ENCODE data around the gene ABCG1.
A peak's percentile ranks its signal among the peaks of the same experiment; 100 is the strongest.
"Not testable (repeated sequence)": the region's sequence is repeated elsewhere in the genome, so short reads cannot be mapped to it uniquely, and the experiment has no call there.

The ABCG1 gene

DNA sequence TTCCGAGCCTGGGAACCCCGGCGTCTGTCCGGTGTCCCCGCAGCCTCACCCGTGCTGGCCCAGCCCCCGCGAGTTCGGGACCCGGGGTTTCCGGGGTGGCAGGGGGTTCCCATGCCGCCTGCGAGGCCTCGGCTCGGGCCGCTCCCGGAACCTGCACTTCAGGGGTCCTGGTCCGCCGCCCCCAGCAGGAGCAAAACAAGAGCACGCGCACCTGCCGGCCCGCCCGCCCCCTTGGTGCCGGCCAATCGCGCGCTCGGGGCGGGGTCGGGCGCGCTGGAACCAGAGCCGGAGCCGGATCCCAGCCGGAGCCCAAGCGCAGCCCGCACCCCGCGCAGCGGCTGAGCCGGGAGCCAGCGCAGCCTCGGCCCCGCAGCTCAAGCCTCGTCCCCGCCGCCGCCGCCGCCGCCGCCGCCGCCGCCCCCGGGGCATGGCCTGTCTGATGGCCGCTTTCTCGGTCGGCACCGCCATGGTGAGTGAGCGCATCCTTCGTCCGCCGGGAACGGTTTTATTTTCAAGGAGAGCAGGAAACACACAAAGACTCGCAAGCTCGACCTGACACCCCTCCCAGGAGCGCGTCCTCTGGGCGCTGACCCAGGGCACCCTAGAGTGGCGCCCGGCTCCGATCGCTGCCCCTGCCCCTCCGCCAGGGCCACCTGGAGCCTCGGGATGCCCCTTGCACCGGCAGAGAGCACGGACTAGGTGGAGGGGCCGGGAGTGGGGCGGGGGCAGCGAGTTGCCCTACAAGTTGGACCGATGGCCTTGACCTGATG lies at the start of gene ABCG1:
Gene ABCG1, plus strand, starts transcription at position 305 of the 770 bp plus-strand sequence. Its CDS starts 123 bp downstream, at position 428.
- no peak for DNase-seq (ENCODE audit: low read depth)

GRCh38 chr21:42169758-42170157 lies 49.2 kb upstream of the ABCG1 start:
- no peak for DNase-seq (ENCODE audit: low read depth)

DNA sequence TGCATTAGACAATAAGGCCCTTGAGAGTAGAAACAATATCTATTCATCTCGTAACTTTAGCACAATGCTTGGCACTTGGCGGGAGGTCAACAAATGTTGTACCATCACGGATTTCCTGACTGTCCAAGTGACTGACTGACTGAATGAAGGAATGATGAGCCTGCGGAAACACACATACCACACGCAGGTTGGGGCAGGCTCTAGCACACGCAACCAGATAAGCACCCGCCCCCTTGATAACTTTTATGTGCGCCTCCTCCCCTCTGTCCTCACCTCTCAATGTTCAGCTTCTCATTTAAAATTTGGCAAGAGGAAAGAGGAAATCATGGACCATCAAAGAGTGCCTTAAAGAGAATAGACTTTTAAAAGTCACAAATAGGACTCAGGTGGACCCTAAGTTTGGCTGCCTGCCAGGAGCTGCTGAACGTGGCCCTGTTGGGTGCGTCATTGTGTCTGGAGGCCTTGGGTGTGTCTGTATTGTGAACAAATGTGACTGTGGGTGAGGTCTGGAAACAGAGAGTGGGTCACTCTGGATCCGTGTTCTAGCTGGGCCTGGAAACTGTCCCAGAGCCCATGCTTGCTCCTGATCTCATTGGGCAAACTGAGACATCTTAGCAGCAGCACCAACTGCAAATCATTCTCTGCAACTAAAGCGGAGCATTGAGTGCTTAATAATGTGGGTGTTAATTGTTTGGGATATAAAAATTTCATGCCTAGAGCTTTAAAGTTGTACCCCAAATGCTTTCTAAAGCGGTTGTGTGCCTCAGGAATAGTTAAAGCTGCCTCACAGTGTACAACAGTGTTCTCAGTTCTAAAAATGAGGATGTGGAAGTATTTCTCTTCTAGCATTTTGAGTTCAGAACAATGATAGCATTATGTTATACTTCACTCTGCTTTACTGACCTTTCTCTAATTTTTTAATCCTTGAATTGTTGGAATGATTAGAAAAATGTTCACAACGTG lies 47.6 kb upstream of the ABCG1 start:
- no peak for DNase-seq (ENCODE audit: low read depth)

DNA sequence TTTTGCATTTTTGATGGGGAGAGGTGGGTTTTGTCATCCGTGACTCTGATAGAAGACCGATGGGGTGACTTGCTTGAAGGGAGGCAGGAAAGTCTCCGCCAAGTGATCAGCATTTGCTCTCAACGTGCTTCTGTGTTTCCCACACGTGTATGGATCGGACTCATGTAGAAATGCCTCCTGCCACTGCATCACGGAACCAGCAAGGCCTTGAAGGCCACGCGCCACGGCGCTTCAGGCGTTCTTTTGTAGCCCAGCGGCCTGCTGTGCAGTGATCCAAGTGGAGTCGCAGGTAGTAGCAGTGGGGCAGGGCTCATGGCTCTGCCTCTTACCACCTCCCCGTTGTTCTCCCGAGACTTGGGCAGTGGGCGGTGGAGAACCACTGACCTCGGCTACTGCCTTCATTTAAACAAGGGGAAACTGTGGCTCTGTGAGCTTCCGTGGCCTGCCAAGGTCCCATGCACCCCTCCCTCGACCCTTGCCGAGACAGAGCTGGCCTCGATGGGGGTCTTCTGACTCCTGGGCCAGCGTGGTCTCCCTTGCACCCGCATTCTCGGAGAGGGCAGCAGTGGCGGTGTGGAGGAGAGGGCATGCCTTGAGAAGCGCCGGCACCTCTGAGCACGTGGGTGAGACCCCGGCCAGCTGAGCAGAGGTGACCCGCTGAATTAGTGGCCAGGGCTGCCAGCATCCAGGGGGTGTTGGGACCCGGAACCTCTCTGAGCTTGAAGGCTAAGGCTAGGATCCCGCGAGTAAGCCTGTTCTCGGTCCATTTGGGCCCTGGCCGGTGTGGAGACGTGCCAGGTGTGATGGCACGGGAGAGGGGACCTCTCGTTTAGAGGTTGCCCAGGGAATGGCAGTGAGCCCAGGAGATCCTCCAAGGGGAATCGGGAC lies 46.1 kb upstream of the ABCG1 start:
- no peak for DNase-seq (ENCODE audit: low read depth)

- no peak for DNase-seq (ENCODE audit: low read depth)
Observed at GRCh38 chr21:42174173-42174572, 44.8 kb upstream of the ABCG1 start.

GRCh38 chr21:42175110-42175710 lies 43.7 kb upstream of the ABCG1 start:
- DNase-seq (ENCODE audit: low read depth) = no peak

DNA sequence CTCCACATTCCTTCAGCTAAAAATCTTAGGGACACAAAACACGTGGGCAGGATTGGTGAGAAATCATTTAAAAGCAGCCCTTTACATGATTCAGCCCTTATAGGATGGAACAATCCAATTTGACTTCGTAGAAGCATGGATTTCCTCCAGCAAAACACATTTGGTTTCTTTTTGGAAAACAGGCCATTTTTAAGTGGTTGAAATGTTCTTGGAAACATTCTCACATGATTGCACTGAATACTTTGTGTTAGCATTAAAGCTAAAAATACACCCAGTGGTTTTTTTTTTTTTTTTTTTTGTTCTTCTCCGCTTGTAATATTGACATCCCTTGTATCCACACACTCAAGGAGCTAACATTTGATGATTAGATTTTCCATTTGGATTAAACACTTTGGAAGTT lies 42.1 kb upstream of the ABCG1 start:
- DNase-seq (ENCODE audit: low read depth) = peak; percentile 31

DNA sequence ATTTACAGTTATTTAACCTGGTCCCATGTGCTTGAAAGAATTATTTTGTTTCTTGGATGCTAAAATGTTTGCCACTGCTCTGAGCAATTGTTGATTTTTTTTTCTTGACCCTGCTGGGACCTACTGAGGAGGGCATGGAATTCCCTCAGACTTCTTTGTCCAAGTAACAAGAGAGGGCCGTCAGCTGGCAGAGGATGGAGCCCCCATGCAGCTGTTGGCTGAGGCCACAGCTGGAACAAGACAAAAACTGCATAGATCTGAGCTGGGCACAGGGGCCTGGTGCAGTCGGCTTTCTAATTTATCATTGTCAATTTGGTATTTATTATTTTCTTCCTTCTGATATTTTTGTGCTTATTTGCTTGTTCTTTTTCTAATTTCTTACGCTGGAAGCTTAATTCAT lies 39.6 kb upstream of the ABCG1 start:
- DNase-seq (ENCODE audit: low read depth) = no peak

GRCh38 chr21:42180001-42180400 lies 38.9 kb upstream of the ABCG1 start:
- not testable (repeated sequence) for DNase-seq (ENCODE audit: low read depth)

- DNase-seq (ENCODE audit: low read depth) = no peak
Observed at GRCh38 chr21:42182713-42183371, 36.1 kb upstream of the ABCG1 start.

GRCh38 chr21:42183374-42184266 lies 35.3 kb upstream of the ABCG1 start:
- no peak for DNase-seq (ENCODE audit: low read depth)

- no peak for DNase-seq (ENCODE audit: low read depth)
Observed at GRCh38 chr21:42186591-42186990, 32.3 kb upstream of the ABCG1 start.

- DNase-seq (ENCODE audit: low read depth) = peak; percentile 18
Observed at GRCh38 chr21:42187976-42188653, 30.8 kb upstream of the ABCG1 start.

- DNase-seq (ENCODE audit: low read depth) = no peak
Observed at GRCh38 chr21:42188663-42189062, 30.3 kb upstream of the ABCG1 start.

DNA sequence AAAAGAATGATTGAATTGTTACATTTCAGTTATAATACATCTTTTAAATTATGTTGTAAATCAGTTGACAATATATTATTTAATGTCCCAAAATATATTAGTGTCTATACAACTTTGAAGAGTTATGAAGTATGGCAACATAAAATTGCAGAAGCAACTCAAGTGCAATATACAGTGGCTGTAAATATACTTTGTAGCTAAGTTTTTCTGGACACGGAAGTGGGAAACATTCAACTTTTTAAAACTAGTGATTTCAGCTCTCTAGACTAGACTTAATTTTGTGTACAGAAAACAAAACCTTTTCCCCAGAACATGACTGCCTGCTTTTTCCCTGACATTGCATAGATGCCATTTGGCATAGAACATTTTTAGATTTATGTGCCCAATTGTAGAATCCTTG lies 29.5 kb upstream of the ABCG1 start:
- DNase-seq (ENCODE audit: low read depth) = no peak

DNA sequence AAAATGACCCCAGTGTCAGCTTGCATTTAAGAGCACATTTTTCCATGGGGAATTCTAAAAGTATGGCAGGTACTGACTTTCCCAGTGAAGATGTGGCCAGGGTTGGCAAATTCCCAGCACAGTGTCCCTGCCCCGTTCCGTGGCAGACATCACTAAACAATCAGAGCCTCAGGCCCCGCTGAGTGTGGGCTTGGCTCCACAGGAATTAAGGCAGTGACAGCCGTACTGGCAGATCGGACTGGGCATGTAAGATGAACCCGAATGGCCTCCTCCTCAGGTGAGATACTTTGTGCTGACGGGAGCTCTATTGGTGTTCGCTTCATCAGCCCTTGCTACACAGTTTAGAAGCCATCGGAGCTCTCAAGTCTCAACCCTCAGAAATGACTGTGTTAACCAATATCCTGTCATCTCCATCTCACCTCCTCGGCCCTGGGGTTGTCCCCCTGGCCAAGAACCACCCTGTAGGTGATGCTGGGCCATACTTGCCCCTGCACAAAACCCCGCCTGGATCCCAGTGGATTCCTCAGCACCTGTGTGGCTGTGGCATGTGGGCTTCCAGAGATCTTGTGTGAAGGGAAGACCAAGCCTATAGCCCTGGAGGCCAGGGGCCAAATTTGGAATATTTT lies 29.0 kb upstream of the ABCG1 start:
- no peak for DNase-seq (ENCODE audit: low read depth)

DNA sequence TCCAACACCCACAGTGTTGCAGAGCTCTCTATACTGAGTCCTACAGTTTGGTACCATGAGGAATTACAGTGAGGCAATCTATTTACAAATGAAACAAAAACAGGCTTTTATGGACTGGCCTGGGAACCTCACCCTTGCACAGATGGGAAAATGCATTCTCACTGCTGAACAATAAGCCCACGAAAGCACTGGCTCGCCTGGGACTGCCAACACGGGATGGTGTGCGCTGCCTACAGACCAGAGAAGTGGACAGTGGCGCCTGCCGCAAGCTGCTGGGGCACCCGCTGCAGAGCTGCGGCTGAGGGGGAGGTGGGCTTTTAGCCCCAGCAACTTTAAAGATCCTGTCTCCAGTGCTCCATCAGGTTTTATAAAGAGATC lies 28.5 kb upstream of the ABCG1 start:
- DNase-seq (ENCODE audit: low read depth) = no peak

GRCh38 chr21:42191064-42191463 lies 27.9 kb upstream of the ABCG1 start:
- DNase-seq (ENCODE audit: low read depth) = no peak
